Effector memory CD8-positive, alpha-beta T cell (primary cell): Measurements from ENCODE around the gene SDF2L1.
"Not testable (repeated sequence)": the region's sequence is repeated elsewhere in the genome, so short reads cannot be mapped to it uniquely, and the experiment has no call there.

Source experiments
- ATAC-seq: fragments of 150-1000 bp; cut with Tn5 transposase; replicated peaks from 2 replicates; pipeline ENCODE4 v1.10.0; 2021; ENCODE audit warnings: mild to moderate bottlenecking, moderate library complexity
- DNase-seq, 3 experiments: peaks; one replicate each; pipeline ENCODE4 v3.0.0; 2021
- H3K27ac Mint-ChIP-seq, 2 donors: one replicate each; pipeline ENCODE4 v1.8.0; 2022; ENCODE audit warnings: mild to moderate bottlenecking in 2 of 2, mixed read lengths in 2 of 2, moderate library complexity in 2 of 2
- H3K27me3 Mint-ChIP-seq, 2 donors: one replicate each; pipeline ENCODE4 v1.8.0; 2022; ENCODE audit warnings: mixed read lengths in 2 of 2
- H3K36me3 Mint-ChIP-seq: one replicate; pipeline ENCODE4 v1.8.0; 2022; ENCODE audit warnings: mild to moderate bottlenecking, moderate library complexity, mixed read lengths; ENCODE audit not compliant: insufficient read depth
- H3K4me1 Mint-ChIP-seq, 2 donors: one replicate each; pipeline ENCODE4 v1.8.0; 2022; ENCODE audit warnings: low read depth in 2 of 2, mixed read lengths in 2 of 2
- H3K4me3 Mint-ChIP-seq, 2 donors: one replicate each; pipeline ENCODE4 v1.8.0; 2022; ENCODE audit warnings: mild to moderate bottlenecking in 2 of 2, mixed read lengths in 2 of 2, moderate library complexity in 2 of 2
- H3K9me3 Mint-ChIP-seq, 2 donors: one replicate each; pipeline ENCODE4 v1.8.0; 2022; ENCODE audit warnings: mixed read lengths in 2 of 2
- total RNA-seq, 9 experiments: gene quantifications; one replicate each; lab custom pipeline; 2026; lab: John Stamatoyannopoulos, UW

The SDF2L1 gene, protein sequence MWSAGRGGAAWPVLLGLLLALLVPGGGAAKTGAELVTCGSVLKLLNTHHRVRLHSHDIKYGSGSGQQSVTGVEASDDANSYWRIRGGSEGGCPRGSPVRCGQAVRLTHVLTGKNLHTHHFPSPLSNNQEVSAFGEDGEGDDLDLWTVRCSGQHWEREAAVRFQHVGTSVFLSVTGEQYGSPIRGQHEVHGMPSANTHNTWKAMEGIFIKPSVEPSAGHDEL
- total RNA-seq, result 6.9 to 51.4 (median 23.0) reads per million in 9 experiments

- Mint-ChIP-seq H3K9me3 (no peaks in the 10 kb centered on the region), H3K4me1 (peaks cover 20 to 26% of the 10 kb centered on the region in 2 donors), H3K36me3 (peaks cover 39% of the 10 kb centered on the region), H3K27ac (peak within 1 kb of the TSS; percentile 75 to 89), H3K27me3 (no peaks in the 10 kb centered on the region), H3K4me3 (peak within 1 kb of the TSS; percentile 72)
- DNase-seq (peak; percentile 97 to 98 (median 98)), ATAC-seq (peak; percentile 95)
These were observed at the start of gene SDF2L1 for GRCh38 chr22:21641789-21642583. Gene SDF2L1, plus strand, starts transcription at chr22:21642302. Its CDS starts 35 bp downstream, at chr22:21642337.

DNA sequence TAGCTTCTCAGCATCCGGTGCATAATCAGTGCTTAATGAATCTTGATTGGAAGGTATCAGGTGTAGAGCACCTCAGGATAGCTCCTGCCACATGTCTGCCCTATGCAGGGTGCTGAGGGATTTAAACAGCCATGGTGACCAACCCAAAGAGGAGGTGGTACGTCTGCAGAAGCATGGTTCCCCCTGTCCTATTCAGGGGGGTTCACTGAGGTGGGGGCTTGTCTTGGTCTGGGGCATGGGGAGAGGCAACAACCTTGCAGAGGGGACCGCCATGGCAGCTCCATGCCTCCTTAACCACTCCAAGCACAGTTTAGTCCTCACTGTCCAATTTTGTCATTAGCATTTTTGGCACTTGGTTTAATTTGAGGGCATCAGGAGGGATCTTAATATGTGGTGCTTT lies 49.7 kb upstream of the SDF2L1 start:
- ATAC-seq (no peak), DNase-seq (no peak)
- Mint-ChIP-seq H3K9me3 (no peaks in the 10 kb centered on the region), H3K27me3 (no peaks in the 10 kb centered on the region), H3K4me1 (peaks cover 51 to 63% of the 10 kb centered on the region in 2 donors), H3K27ac (peak overlapping the region in 1 of 2 donors; percentile 1), H3K4me3 (no peak overlapping the region), H3K36me3 (peaks cover 54% of the 10 kb centered on the region)

DNA sequence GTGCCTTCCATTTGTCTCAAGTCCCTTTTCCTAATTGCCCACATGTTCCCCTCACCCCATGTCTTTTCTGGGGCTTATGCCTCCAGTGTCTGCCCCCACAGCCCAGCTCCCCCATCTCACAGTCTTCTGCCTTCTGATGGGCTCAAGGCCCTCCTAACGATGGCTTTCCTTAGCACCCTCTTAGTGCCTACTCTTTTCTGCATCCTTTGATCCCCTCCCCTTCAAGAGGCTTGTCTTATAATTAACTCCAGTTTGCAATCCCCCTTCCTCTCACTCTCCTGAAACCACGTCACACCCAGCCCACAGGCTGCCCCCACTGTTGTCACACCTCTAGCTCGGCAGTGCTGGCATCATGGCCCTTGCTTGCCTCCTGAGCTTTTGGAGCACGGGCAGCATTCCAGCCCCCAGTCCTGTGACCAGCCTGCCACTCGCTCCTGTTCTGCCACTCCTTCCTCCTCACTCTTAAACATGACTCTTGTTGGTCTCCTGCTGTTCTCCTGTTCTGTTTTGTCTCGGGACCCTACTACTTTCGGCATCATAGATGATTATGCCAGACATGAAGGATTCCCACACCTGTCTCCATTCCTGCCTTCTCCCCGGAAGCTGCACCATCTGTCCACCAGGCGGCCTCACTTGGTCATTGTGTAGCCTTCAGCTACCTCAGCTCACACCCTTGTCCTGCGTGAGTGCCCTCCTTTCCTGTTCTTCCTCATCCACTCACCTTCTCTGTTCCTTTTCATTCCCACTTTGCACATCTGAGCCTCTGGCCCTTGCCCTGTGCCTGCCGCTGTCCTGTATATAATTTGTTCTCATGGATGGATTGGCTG lies 48.5 kb upstream of the SDF2L1 start:
- Mint-ChIP-seq H3K4me3 (no peak overlapping the region), H3K4me1 (peaks cover 47 to 59% of the 10 kb centered on the region in 2 donors), H3K27ac (peak overlapping the region; percentile 1 to 54), H3K9me3 (no peaks in the 10 kb centered on the region), H3K36me3 (peaks cover 49% of the 10 kb centered on the region), H3K27me3 (no peaks in the 10 kb centered on the region)
- ATAC-seq, result no peak
- DNase-seq, result no peak

- Mint-ChIP-seq H3K27me3 (no peaks in the 10 kb centered on the region), H3K4me1 (peaks cover 47 to 62% of the 10 kb centered on the region in 2 donors), H3K4me3 (no peak overlapping the region), H3K27ac (peak overlapping the region; percentile 1 to 54), H3K36me3 (peaks cover 57% of the 10 kb centered on the region), H3K9me3 (no peaks in the 10 kb centered on the region)
- ATAC-seq (no peak), DNase-seq (no peak)
These were observed 47.1 kb upstream of the SDF2L1 start for GRCh38 chr22:21594865-21595452.

- not testable (repeated sequence) for H3K9me3 Mint-ChIP-seq, ATAC-seq, H3K27me3 Mint-ChIP-seq, H3K4me3 Mint-ChIP-seq, H3K27ac Mint-ChIP-seq, DNase-seq
- Mint-ChIP-seq H3K4me1 (peaks cover 37 to 48% of the 10 kb centered on the region in 2 donors), H3K36me3 (peaks cover 45% of the 10 kb centered on the region)
These were observed 45.6 kb upstream of the SDF2L1 start for GRCh38 chr22:21596356-21597135.

DNA sequence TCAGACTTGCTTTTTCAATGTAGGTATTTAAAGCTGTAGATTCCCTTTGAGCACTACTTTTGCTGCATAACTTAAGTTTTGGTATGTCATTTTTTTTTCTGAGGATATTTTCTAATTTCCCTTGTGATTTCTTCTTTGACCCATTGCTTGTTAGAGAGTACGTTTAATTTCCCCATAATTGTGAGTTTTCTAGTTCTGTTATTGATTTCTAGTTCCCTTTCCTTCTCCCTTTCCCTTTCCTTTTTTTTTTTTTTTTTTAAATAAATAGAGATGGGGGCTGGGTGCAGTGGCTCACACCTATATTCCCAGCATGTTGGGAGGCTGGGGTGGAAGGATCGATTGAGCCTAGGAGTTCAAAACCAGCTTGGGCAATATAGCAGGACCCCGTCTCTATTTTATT lies 43.8 kb upstream of the SDF2L1 start:
- ATAC-seq (no peak), DNase-seq (no peak)
- H3K27ac Mint-ChIP-seq, result peak overlapping the region; percentile 6 to 9
- H3K4me1 Mint-ChIP-seq, result peaks cover 41 to 44% of the 10 kb centered on the region in 2 donors
- peak overlapping the region in 1 of 2 donors; percentile 19 for H3K4me3 Mint-ChIP-seq
- H3K9me3 Mint-ChIP-seq, result no peaks in the 10 kb centered on the region
- no peaks in the 10 kb centered on the region for H3K27me3 Mint-ChIP-seq
- H3K36me3 Mint-ChIP-seq, result peaks cover 43% of the 10 kb centered on the region

DNA sequence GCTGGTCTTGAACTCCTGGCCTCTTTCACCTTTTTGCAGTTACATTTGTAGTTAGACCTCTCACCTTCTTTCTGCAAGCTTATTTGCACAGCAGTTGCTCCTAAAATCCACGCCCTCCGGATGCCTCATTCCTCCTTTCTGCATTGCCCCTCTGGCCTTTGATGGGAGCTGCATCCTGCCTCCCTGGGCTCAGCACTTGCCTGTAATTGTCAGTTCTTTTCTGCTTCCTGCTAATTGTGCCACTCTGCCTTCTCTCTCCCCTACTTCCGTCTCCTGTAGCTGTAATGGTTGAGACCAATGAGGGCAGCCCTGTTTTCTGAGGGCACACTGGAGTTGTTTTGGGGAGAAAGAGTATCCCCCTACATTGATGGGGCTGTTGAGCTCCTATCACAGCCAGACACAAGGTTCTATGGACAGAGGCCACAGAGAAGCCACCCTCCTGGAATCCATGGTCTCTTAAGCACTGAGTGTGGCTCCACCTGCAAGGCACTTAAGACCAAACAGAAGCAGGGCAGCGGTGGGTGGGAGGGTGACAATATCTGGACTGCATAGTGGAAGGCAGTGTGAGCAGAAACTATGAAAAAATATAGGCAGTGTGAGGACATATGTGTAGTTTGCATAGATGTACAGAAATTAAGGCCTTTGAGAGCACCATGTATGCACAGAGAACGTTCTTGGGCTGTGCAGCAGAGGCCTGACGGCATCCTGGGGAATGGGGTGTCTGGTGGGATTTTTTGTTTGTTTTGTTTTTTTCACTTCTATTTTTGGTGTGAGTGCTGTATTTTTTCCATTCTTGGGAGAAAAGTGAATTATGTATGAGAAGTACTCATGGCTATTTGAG lies 42.8 kb upstream of the SDF2L1 start:
- H3K4me3 Mint-ChIP-seq, result peak overlapping the region in 1 of 2 donors; percentile 22
- H3K9me3 Mint-ChIP-seq, result no peaks in the 10 kb centered on the region
- H3K4me1 Mint-ChIP-seq, result peaks cover 31 to 38% of the 10 kb centered on the region in 2 donors

GRCh38 chr22:21602579-21602978 lies 39.5 kb upstream of the SDF2L1 start:
- no peak overlapping the region for H3K4me3 Mint-ChIP-seq
- H3K4me1 Mint-ChIP-seq, result peaks cover 32 to 46% of the 10 kb centered on the region in 2 donors
- H3K9me3 Mint-ChIP-seq, result no peaks in the 10 kb centered on the region
- ATAC-seq, result no peak
- DNase-seq, result no peak
- H3K36me3 Mint-ChIP-seq, result peaks cover 29% of the 10 kb centered on the region
- peak overlapping the region; percentile 87 to 91 for H3K27ac Mint-ChIP-seq
- no peaks in the 10 kb centered on the region for H3K27me3 Mint-ChIP-seq

More for the DNA sequence above, 42.8 kb upstream of the SDF2L1 start:
- peaks cover 41% of the 10 kb centered on the region for H3K36me3 Mint-ChIP-seq
- ATAC-seq, result no peak
- no peak for DNase-seq
- peak overlapping the region; percentile 44 to 64 for H3K27ac Mint-ChIP-seq
- H3K27me3 Mint-ChIP-seq, result no peaks in the 10 kb centered on the region

DNA sequence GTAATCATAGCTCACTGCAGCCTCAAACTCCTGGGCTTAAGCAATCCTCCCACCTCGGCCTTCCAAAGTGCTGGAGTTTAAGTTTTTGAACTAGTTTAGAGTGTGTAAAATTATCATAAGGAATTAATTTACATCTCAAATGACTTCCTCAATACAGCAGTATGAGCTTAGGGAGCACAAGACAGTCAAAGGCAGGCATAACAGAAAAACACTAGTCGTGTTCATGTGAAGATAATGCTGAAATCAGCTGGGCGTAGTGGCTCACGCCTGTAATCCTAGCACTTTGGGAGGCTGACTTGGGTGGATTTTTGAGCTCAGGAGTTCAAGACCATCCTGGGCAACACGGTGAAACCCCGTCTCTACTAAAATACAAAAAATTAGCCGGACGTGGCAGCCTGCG lies 38.1 kb upstream of the SDF2L1 start:
- Mint-ChIP-seq H3K9me3 (no peaks in the 10 kb centered on the region), H3K27me3 (no peaks in the 10 kb centered on the region), H3K36me3 (peaks cover 29% of the 10 kb centered on the region), H3K4me1 (peaks cover 26 to 40% of the 10 kb centered on the region in 2 donors), H3K4me3 (peak overlapping the region in 1 of 2 donors; percentile 27), H3K27ac (peak overlapping the region in 1 of 2 donors; percentile 87)
- ATAC-seq (no peak), DNase-seq (no peak)

- Mint-ChIP-seq H3K27me3 (no peaks in the 10 kb centered on the region), H3K9me3 (no peaks in the 10 kb centered on the region), H3K4me3 (no peak overlapping the region), H3K27ac (peak overlapping the region; percentile 41 to 63), H3K4me1 (peaks cover 25 to 38% of the 10 kb centered on the region in 2 donors), H3K36me3 (peaks cover 26% of the 10 kb centered on the region)
- no peak for DNase-seq
- ATAC-seq, result no peak
These were observed 36.1 kb upstream of the SDF2L1 start for GRCh38 chr22:21605887-21606564.

GRCh38 chr22:21606775-21607174 lies 35.3 kb upstream of the SDF2L1 start:
- Mint-ChIP-seq H3K4me1 (peaks cover 27 to 38% of the 10 kb centered on the region in 2 donors), H3K27me3 (no peaks in the 10 kb centered on the region), H3K9me3 (no peaks in the 10 kb centered on the region), H3K27ac (peak overlapping the region; percentile 63 to 75), H3K36me3 (peaks cover 32% of the 10 kb centered on the region), H3K4me3 (no peak overlapping the region)
- DNase-seq, result no peak
- ATAC-seq, result no peak
